Measurements from ENCODE around the gene OSCAR. TPM values are rescaled to one million over a fixed set of nuclear protein-coding genes. Genes with fewer than 3 reads are reported as not detected.

Gene OSCAR
- total RNA-seq, 1 donor: under 0.01 TPM

DNA sequence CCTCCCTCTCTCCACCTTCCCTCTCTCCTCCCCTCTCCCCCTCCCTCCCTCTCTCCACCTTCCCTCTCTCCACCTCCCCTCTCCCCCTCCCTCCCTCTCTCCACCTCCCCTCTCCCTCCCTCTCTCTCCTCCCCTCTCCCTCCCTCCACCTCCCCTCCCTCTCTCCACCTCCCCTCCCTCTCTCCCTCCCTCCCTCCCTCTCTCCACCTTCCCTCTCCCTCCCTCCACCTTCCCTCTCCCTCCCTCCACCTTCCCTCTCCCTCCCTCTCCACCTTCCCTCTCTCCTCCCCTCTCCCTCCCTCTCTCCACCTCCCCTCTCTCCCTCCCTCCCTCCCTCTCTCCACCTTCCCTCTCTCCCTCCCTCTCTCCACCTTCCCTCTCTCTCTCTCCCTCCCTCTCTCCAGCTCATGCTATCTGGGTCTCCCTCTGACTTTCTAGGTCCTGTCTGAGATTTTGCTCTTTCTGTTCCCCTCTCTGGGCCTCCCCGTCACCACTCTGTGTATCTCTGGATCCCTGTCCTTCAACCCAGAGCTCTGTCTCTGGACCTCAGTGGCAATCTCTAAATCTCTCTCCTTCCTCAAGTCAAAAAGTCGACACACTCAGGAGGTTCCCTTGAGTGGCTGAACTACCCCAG lies 33.5 kb upstream of the OSCAR start:
- no peak for DNase-seq (ENCODE audit: low read depth)
- H3K4me3 ChIP-seq (ENCODE audit: low read depth, low read length): no peak overlapping the region
- no peak for TF ChIP-seq CTCF (IDR thresholded peaks at IDR 0.05; ENCODE audit: insufficient read depth, low read depth, low read length)

- TF ChIP-seq CTCF (IDR thresholded peaks at IDR 0.05; ENCODE audit: insufficient read depth, low read depth, low read length): no peak
- peak; percentile 65 for DNase-seq (ENCODE audit: low read depth)
These were observed 32.8 kb upstream of the OSCAR start for GRCh38 chr19:54133312-54133956.

DNA sequence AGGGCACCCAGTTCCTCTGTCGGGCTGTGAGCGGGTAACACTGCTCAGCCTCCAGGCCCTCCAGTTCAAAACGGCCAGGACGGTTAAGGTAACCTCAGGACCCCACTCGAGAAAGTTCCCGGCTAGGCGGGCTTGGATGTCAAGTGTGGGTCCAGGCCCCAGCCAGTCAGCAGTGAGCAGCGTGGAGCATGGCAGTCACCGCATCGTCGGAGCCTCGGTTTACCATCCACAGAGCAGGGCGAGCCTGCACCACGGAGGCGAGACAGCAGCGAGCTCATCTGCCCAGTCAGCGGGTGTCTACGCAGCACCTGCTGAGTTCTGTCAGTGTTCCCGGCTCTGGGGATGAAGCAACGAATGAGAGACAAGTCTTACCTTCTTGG lies 29.0 kb upstream of the OSCAR start:
- TF ChIP-seq CTCF (IDR thresholded peaks at IDR 0.05; ENCODE audit: insufficient read depth, low read depth, low read length): no peak
- no peak overlapping the region for H3K4me3 ChIP-seq (ENCODE audit: low read depth, low read length)
- no peak for DNase-seq (ENCODE audit: low read depth)

More at GRCh38 chr19:54133312-54133956, 32.8 kb upstream of the OSCAR start:
- no peak overlapping the region for H3K4me3 ChIP-seq (ENCODE audit: low read depth, low read length)

DNA sequence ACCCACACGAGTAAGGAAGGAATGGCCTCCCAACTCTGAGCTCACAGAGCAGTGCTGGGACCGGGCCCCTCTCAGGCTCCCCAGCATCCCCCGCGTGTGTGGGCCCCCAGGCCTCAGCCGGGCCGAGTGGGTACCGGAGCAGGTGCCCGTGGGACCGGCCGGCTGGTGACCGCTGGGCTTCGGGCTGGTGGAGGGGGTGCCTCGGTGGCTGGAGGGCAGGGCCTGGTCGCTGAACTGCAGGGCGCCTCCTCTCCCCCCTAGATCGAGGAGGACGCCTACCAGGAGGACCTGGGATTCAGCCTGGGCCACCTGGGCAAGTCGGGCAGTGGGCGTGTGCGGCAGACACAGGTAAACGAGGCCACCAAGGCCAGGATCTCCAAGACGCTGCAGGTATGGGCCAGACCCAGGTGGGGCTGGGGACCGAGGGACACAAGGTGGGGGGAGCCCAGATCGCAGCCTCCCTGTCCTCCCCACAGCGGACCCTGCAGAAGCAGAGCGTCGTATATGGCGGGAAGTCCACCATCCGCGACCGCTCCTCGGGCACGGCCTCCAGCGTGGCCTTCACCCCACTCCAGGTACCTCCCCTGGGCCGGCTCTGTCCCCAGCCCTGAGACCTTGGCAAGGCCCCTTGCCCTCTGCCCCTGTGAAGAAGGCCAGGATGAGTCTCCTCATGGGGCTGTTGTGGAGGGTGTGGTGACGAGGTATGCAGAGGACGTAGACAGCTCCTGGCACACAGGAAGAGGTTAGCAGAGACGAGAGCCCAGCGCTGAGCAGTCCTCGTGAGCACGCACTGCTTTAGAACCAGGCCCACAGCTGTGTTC lies 28.4 kb upstream of the OSCAR start:
- no peak overlapping the region for H3K4me3 ChIP-seq (ENCODE audit: low read depth, low read length)
- DNase-seq (ENCODE audit: low read depth): no peak
- TF ChIP-seq CTCF (IDR thresholded peaks at IDR 0.05; ENCODE audit: insufficient read depth, low read depth, low read length): no peak

GRCh38 chr19:54128441-54128725 lies 27.8 kb upstream of the OSCAR start:
- H3K4me3 ChIP-seq (ENCODE audit: low read depth, low read length): no peak overlapping the region
- no peak for DNase-seq (ENCODE audit: low read depth)
- TF ChIP-seq CTCF (IDR thresholded peaks at IDR 0.05; ENCODE audit: insufficient read depth, low read depth, low read length): no peak

GRCh38 chr19:54127688-54128440 lies 27.3 kb upstream of the OSCAR start:
- no peak for TF ChIP-seq CTCF (IDR thresholded peaks at IDR 0.05; ENCODE audit: insufficient read depth, low read depth, low read length)
- no peak for DNase-seq (ENCODE audit: low read depth)
- no peak overlapping the region for H3K4me3 ChIP-seq (ENCODE audit: low read depth, low read length)

Measured in fibroblast of villous mesenchyme (primary cell).